Measurements from ENCODE around the gene MAST1. TPM values are rescaled to one million over a fixed set of nuclear protein-coding genes. Genes with fewer than 3 reads are reported as not detected.
A peak's percentile ranks its signal among the peaks of the same experiment; 100 is the strongest.

MAST1 gene
- total and polyA plus RNA-seq, 8 donors = 0.43 to 33.9 (median 1.3) TPM; not detected in 1

GRCh38 chr19:12896460-12896859 lies 58.1 kb downstream of the MAST1 start:
- Histone ChIP-seq H3K27ac (no peak overlapping the region), H3K4me1 (peaks cover 10 to 16% (median 13%) of the 10 kb centered on the region in 4 donors), H3K27me3 (no peaks in the 10 kb centered on the region), H3K9me3 (no peaks in the 10 kb centered on the region), H3K4me3 (no peak overlapping the region), H3K36me3 (peaks cover 24 to 77% (median 71%) of the 10 kb centered on the region in 4 donors)
- 92 to 98% (median 96%) methylated on average over 12 to 17 of the region's 17 CpGs for WGBS, 5 donors
- TF ChIP-seq POLR2A (IDR thresholded peaks at IDR 0.05) = no peak
- no peak for TF ChIP-seq POLR2AphosphoS5 (IDR thresholded peaks at IDR 0.05)
- no peak for TF ChIP-seq EP300 (IDR thresholded peaks at IDR 0.05)
- TF ChIP-seq, protein P1, sequence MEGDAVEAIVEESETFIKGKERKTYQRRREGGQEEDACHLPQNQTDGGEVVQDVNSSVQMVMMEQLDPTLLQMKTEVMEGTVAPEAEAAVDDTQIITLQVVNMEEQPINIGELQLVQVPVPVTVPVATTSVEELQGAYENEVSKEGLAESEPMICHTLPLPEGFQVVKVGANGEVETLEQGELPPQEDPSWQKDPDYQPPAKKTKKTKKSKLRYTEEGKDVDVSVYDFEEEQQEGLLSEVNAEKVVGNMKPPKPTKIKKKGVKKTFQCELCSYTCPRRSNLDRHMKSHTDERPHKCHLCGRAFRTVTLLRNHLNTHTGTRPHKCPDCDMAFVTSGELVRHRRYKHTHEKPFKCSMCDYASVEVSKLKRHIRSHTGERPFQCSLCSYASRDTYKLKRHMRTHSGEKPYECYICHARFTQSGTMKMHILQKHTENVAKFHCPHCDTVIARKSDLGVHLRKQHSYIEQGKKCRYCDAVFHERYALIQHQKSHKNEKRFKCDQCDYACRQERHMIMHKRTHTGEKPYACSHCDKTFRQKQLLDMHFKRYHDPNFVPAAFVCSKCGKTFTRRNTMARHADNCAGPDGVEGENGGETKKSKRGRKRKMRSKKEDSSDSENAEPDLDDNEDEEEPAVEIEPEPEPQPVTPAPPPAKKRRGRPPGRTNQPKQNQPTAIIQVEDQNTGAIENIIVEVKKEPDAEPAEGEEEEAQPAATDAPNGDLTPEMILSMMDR (IDR thresholded peaks at IDR 0.05) = no peak
- no peak for DNase-seq
- intact Hi-C loops (cut with DNase I; ENCODE audit: low total_unique reads) = no loop called here

GRCh38 chr19:12899891-12900518 lies 61.7 kb downstream of the MAST1 start:
- WGBS, 5 donors = 81 to 89% (median 85%) methylated on average over 10 of the region's 10 CpGs
- H3K27ac ChIP-seq = peak overlapping the region in 1 of 5 donors; percentile 17
- H3K4me1 ChIP-seq = no peaks in the 10 kb centered on the region

DNA sequence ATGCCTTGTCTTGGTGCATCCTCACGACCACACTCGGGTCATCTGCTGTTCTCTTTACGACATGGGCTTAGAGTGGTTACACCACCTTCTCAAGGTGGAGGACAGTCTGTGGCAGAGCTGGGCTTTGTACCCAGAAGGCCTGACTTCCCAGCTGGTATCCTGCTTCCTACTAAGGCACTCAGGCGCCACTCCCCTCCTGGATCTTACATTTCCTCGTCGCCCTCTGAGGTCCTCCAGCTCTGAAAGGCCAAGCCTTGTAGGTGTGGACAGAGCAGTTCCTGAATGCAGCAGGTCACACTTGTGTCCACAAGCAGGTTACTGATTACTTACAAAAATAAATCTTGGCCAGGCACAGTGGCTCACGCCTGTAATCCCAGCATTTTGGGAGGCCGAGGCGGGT lies 68.9 kb downstream of the MAST1 start:
- H3K9me3 ChIP-seq = no peaks in the 10 kb centered on the region
- H3K36me3 ChIP-seq = no peaks in the 10 kb centered on the region
- intact Hi-C loops (cut with DNase I; ENCODE audit: low total_unique reads) = no loop called here
- no peaks in the 10 kb centered on the region for H3K27me3 ChIP-seq
- TF ChIP-seq POLR2A (IDR thresholded peaks at IDR 0.05) (no peak), POLR2AphosphoS5 (IDR thresholded peaks at IDR 0.05) (peak in 2 of 3 donors; percentile 33 to 79)
- peak overlapping the region; percentile 42 to 75 (median 60) for H3K27ac ChIP-seq
- 30 to 61% (median 49%) methylated on average over 9 of the region's 9 CpGs for WGBS, 5 donors
- DNase-seq = peak; percentile 74 to 78
- no peak overlapping the region for H3K4me3 ChIP-seq
- peaks cover 0 to 8% (median 3%) of the 10 kb centered on the region in 4 donors for H3K4me1 ChIP-seq

More at GRCh38 chr19:12899891-12900518, 61.7 kb downstream of the MAST1 start:
- TF ChIP-seq, protein P1 (IDR thresholded peaks at IDR 0.05) = no peak
- TF ChIP-seq EP300 (IDR thresholded peaks at IDR 0.05) (no peak), POLR2A (IDR thresholded peaks at IDR 0.05) (no peak), POLR2AphosphoS5 (IDR thresholded peaks at IDR 0.05) (no peak)
- no peaks in the 10 kb centered on the region for H3K27me3 ChIP-seq
- intact Hi-C loops (cut with DNase I; ENCODE audit: low total_unique reads) = no loop called here
- H3K9me3 ChIP-seq = no peaks in the 10 kb centered on the region
- no peak overlapping the region for H3K4me3 ChIP-seq
- DNase-seq = no peak
- H3K36me3 ChIP-seq = peaks cover 8 to 54% (median 51%) of the 10 kb centered on the region in 4 donors

DNA sequence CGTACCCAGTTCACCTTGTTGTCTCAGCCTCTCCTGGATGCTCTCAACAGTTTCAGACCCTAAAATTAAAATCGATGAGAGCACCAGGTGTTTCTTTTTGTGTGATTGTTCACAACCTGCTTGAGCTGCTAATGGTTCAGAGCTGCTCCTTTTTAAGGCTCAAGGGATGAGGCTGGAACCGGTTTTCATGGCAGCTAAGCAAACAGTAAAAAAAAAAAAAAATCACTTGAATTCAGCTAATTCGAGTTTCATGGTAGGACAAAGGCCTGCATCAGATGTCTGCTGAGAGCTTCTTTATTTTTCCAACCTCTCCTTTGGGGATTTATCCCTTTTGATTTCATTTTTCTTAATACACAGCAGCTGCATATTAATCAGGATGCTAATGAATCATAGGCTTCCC lies 74.3 kb downstream of the MAST1 start:
- intact Hi-C loops (cut with DNase I; ENCODE audit: low total_unique reads) = no loop called here
- no peak for TF ChIP-seq POLR2AphosphoS5 (IDR thresholded peaks at IDR 0.05)
- TF ChIP-seq, protein P1 (IDR thresholded peaks at IDR 0.05) = no peak
- TF ChIP-seq POLR2A (IDR thresholded peaks at IDR 0.05) = no peak
- no peak for TF ChIP-seq EP300 (IDR thresholded peaks at IDR 0.05)
- H3K9me3 ChIP-seq = no peaks in the 10 kb centered on the region
- H3K36me3 ChIP-seq = no peaks in the 10 kb centered on the region
- H3K4me3 ChIP-seq = peak overlapping the region in 2 of 4 donors; percentile 2 to 9
- H3K4me1 ChIP-seq = peaks cover 19 to 30% (median 26%) of the 10 kb centered on the region in 4 donors
- peak overlapping the region; percentile 75 to 81 (median 79) for H3K27ac ChIP-seq
- peak in 1 of 2 donors; percentile 66 for DNase-seq
- WGBS, 5 donors = 26 to 33% (median 29%) methylated on average over 4 of the region's 4 CpGs
- H3K27me3 ChIP-seq = no peaks in the 10 kb centered on the region

All from stomach (tissue), 9 donors.